Embryonic facial prominence (tissue), 1 donor: Measurements from ENCODE around the gene NUP93.

Source experiments
- DNase-seq: peaks from one replicate; pipeline ENCODE4 v3.0.0-alpha.2; 2016; ENCODE audit errors: extremely low spot score

Gene NUP93

GRCh38 chr16:56743840-56744239 lies 13.9 kb downstream of the NUP93 start:
- DNase-seq: no peak

DNA sequence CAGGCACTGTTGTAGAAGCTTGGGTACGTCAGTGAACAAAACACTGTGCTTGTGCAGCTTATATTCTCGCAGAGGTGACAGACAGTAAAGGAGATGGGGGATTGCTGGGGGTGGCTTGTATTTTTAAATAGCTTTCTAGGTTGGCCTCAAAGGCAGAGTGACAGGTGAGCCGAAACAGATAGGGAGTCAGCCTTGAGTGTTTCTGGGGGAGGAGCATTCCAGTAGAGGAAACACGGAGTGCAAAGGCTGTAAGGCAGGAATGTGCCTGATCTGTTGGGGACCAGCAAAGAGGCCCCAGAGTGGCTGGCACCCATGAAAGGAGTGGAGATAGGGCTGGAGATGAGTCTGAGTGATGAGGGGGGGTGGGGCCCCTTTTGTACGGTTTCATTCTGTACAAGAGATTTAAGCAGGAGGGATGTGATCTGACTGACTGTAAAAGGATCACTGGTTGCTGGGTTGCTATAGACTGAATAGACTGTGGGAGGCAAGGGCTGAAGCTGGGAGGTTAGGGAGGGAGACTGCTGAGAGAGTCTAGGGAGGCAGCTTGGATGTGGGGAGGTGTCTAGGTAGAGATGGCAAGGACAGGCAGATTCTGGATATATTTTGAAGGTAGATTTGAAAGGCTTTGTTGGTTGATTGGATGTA lies 15.2 kb downstream of the NUP93 start:
- no peak for DNase-seq

- no peak for DNase-seq
Observed at GRCh38 chr16:56747486-56748045, 17.6 kb downstream of the NUP93 start.

DNA sequence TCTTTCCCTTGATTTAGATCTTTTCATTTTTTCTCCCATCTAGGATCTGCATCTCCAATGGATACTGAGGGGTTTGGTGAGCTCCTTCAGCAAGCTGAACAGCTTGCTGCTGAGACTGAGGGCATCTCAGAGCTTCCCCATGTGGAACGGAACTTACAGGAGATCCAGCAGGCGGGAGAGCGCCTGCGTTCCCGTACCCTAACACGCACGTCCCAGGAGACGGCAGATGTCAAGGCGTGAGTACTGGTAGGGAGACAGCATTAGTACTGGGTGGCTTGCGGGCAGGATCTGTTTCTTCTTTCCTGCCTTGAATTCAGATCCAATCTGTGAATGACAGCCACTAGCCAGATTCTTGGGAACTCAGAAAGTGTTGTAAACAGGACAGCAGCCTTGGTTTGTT lies 18.3 kb downstream of the NUP93 start:
- no peak for DNase-seq

DNA sequence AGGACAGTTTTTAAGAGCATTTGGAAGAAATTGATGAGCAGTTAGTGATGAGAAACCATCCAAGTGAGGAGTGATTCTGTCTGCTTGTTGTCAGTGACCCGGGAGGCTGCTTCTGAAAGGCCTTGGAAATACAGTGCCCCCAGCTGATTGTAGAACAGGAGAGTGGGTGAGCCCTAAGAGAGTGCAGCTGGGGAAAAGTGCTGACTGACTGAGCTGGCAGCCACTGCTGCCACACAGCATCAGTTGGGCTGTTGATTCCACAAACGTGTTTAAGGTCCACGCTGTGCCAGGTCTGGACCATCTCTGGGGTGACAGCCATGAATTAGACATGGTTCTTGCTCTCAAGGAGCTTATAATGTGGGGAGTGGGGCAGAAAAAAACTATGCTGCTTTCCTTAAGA lies 18.9 kb downstream of the NUP93 start:
- no peak for DNase-seq

DNA sequence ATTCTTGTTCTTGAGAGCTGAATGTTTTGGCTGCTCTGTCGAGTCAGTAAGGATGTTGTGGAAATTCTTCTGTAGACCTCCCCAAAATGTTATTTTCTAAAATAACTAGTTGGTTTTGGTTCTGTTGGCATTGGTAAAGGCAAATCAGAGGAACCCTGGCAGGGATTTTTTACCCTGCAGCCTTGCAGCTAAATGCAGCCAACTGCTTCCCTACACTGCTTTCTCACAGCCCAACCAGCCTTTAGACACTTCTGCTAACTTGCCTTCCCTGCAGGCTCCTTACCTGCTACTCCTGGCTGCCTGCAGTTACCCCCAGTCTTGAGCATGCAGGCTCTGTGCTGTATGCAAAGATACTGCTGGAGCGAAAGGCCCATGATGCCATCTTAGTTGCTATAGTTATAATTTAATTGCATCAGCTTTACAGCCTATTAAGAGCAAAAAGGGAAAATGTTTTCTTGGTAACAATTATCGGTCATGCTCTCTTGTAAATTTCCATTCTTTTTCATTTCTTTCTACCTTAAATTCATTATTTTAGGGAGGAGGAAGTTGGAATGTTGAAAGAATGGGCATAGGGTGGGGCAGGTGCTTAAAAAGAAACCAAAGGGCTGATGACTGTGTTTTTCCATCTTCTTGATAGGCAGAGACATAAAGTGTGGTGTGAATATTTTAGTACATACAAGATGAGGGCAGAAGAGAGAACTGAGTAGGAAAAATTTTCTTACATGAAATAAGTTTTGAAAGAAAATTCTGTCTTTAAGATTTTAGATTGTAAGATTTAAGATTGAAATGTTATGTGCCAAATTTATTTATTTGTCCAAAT lies 20.0 kb downstream of the NUP93 start:
- no peak for DNase-seq

DNA sequence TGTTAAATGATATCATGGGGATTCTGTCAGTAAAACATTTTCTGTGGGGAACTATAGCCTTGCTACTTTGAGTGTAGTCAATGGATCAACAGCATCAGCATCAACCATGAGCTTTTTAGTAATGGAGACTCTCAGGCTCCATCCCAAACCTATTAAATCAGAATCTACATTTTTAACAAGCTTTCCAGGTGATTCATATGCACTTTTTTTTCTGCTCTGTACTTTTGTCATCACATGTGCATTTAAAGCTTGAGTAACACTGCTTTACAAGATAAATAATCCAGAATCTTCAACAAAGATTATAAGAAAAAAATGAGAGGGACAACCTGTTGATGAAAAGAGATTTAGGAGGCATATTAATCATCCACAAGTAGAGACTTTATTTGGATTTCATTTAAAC lies 23.5 kb downstream of the NUP93 start:
- DNase-seq: no peak

GRCh38 chr16:56755038-56755437 lies 25.1 kb downstream of the NUP93 start:
- no peak for DNase-seq

- DNase-seq: no peak
Observed at GRCh38 chr16:56758432-56758831, 28.5 kb downstream of the NUP93 start.

DNA sequence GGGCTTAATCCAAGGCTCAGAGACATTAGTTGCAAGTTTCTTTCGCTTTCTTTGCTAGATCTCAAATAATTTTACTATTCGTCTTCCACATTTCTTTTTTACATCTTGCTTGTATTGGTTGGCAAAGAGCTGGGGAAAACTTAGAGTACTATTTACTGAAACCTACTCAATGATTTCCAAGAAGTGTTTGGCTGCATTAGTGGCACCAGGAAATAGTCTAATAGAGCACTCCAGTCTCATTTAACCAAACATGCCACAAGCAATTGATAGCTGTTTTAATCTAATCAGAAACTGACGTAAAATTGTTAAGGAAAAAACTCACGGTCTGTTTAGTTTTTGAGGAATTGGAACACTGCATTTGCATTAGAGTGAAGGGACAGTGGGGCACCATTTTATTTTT lies 29.0 kb downstream of the NUP93 start:
- no peak for DNase-seq

DNA sequence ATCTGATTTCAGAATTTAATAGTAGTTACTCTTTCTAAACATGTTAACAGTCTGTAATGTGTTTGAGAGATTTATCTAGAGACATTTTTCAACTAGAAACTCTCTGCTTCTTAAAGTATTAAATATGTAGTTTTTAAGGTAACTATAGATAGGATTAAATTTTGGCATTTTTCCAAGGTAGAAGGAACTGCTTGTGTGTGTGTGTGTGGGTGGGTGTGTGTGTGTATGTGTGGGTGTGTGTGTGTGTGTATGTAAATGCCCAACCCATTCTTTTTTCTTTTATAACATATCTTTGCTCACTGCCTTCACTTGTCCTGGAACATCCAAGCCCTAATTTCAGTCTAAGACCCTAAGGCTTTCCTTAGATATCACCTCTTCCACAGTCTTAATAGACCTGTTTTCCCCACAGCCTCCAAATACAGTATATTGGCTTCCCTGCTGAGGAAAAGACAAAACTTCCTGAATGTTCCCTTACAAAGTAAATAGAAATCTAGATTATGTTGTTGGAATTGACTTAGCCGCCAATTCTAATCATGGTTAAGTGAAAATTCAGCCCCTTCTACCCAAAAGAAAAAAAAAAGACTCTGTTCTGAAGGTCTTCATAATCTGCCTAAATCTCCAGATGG lies 33.5 kb downstream of the NUP93 start:
- no peak for DNase-seq

DNA sequence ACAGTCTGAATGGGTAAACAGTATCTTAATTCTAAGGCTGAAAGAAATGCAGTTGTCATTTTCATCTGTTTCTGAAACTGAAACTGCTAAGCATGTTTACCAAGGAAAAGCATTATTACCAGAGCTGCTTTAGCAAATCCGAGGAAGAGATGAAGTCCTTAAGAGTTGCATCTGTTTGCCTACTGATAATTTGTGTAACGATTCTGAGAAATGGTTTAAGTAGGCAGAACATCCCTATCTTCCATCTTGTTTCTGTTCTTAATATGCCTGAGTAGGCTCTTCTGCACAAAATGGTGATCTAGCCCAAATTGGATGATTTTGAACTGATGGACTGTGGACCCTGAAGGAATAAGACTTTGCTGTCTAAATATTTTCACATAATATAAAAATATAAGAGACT lies 34.9 kb downstream of the NUP93 start:
- no peak for DNase-seq

DNA sequence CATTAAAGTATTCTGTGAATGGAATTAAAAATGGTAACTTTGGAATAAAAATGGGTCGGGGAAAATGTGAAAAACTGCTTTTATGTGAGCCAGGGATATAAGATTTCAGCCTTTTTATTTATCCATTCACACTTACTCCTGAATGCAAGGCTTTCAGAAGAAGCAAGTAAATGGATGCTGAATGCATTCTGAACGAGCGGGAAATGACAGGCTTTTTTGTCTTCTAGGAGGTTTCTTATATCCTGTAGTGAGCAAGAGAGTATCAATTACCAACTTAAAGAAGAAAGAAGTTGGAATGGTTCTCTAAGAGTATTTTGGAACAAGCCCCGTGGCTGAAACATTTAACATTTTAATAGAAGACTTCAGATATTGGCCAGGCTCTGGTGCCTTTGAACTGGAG lies 36.0 kb downstream of the NUP93 start:
- no peak for DNase-seq

DNA sequence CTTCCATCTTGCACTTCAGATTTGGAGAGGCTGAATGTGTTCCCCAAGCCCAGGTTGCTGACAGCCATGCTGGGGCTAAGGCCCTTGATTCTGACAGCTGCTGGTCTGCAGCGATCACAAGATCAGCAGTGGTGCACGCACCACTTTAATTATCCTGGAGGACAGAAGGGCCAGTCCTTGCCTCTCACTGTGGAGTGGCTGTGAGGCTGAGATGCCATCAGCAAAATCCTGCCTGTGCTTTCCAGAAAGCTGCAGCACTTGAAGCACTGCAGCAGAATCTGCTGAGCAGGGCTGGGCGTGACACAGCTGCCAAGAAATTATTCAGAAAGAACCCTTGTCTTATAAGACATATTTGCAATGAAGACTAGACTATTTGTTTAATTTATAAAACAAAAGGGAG lies 37.1 kb downstream of the NUP93 start:
- DNase-seq: no peak

DNA sequence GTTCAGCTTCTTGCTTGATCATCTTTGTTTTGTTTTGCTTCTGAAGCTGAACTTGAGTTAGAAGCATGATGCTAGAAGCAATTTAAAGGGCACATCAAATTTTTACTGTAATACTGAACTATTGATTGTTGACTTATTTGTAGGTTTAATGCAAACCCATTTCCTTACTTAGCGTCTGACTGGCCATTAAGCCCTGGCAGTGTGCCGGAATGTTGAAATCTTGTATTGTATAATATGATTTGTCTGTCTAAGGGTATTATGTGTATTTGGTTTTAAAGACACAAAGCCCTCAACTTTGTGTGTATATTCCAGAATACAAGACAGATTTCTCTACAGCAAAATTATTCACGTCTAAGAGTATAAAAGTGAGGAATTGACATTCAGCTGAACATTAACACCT lies 39.7 kb downstream of the NUP93 start:
- no peak for DNase-seq

GRCh38 chr16:56771558-56772279 lies 41.8 kb downstream of the NUP93 start:
- no peak for DNase-seq

- no peak for DNase-seq
Observed at GRCh38 chr16:56773532-56773931, 43.6 kb downstream of the NUP93 start.

GRCh38 chr16:56774016-56774680 lies 44.2 kb downstream of the NUP93 start:
- DNase-seq: no peak

DNA sequence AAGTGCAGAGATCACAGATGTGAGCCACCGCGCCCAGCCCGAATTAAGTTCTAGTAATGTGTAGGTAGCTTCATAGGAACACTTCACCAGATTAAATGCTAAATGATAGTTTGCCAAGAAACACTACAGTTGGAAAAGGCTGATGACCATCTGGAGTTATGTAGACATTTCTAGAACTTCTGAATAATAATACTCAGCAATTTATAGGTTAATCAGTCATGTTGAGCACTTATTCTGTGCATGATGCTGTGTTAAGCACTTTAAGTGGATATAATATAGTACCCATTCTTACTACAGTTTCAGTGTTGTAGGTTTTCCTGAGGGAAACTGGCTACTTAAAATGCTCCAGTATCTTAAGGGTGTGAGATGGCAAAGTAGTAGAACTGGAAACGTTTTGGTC lies 45.2 kb downstream of the NUP93 start:
- no peak for DNase-seq

GRCh38 chr16:56776562-56776961 lies 46.6 kb downstream of the NUP93 start:
- no peak for DNase-seq

GRCh38 chr16:56777001-56777400 lies 47.1 kb downstream of the NUP93 start:
- no peak for DNase-seq

DNA sequence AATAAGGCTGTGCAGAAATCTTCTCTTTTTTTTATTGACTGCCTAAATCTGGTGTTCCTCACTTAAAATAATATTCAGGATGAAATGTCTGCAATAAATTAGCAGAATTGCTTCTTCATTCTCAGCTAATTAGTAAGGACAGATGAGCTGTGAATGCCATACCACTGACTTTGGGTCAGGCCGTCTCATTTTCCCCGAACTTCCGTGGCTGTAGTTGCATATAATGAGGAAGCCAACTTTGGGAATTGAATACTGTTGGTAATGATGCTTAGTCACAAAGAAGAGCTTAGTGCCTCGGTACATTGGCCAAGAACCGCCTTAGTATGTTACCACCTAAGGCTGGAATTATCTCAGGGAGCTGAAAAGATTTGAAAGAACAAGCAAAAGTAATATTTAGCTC lies 47.6 kb downstream of the NUP93 start:
- no peak for DNase-seq
